Loucy (cell line): Measurements from ENCODE around the gene SBF2.
"Not testable (repeated sequence)": the region's sequence is repeated elsewhere in the genome, so short reads cannot be mapped to it uniquely, and the experiment has no call there.

Experiments used
- H2AFZ ChIP-seq: fragments of 200-600 bp; sonication (generic); 2 replicates; pipeline ENCODE4 v1.6.0; 2016; ENCODE audit warnings: antibody characterized with exemption, mild to moderate bottlenecking, low read length, moderate library complexity
- H3F3A ChIP-seq: fragments of 200-600 bp; 2 replicates; pipeline ENCODE4 v1.6.0; 2016; ENCODE audit warnings: antibody characterized with exemption, low read depth, mild to moderate bottlenecking
- H3K27me3 ChIP-seq: fragments of 200-600 bp; sonication (generic); 2 replicates; pipeline ENCODE4 v1.6.1; 2014; ENCODE audit warnings: low read length, mild to moderate bottlenecking; ENCODE audit not compliant: insufficient read depth, poor library complexity, severe bottlenecking
- H3K36me3 ChIP-seq: fragments of 200-600 bp; sonication (generic); 2 replicates; pipeline ENCODE4 v1.6.1; 2016; ENCODE audit warnings: low read length; ENCODE audit not compliant: insufficient read depth
- H3K4me1 ChIP-seq: fragments of 200-600 bp; sonication (generic); 2 replicates; pipeline ENCODE4 v1.5.1; 2014; ENCODE audit warnings: low read length, mild to moderate bottlenecking; ENCODE audit not compliant: insufficient read depth, poor library complexity, severe bottlenecking
- H3K4me2 ChIP-seq: fragments of 200-600 bp; sonication (generic); 2 replicates; pipeline ENCODE4 v1.6.0; 2014; ENCODE audit warnings: antibody characterized with exemption, low read length, low read depth, mild to moderate bottlenecking; ENCODE audit not compliant: poor library complexity, severe bottlenecking
- H3K4me3 ChIP-seq: fragments of 200-600 bp; sonication (generic); 2 replicates; pipeline ENCODE4 v1.5.1; 2014; ENCODE audit warnings: low read length, mild to moderate bottlenecking, mixed read lengths; ENCODE audit not compliant: poor library complexity, severe bottlenecking
- H3K79me2 ChIP-seq: fragments of 200-600 bp; sonication (generic); 2 replicates; pipeline ENCODE4 v1.6.1; 2014; ENCODE audit warnings: low read length; ENCODE audit not compliant: insufficient read depth
- H3K9ac ChIP-seq: fragments of 200-600 bp; sonication (generic); 2 replicates; pipeline ENCODE4 v1.6.0; 2014; ENCODE audit warnings: mild to moderate bottlenecking, low read depth, low read length, moderate library complexity; ENCODE audit not compliant: poor library complexity, severe bottlenecking
- H3K9me2 ChIP-seq: fragments of 200-600 bp; sonication (generic); replicated peaks from 2 replicates; pipeline ENCODE4 v1.6.1; 2016; ENCODE audit warnings: low read depth, low read length, mixed read lengths
- H3K9me3 ChIP-seq: fragments of 200-600 bp; sonication (generic); 2 replicates; pipeline ENCODE4 v1.6.1; 2014; ENCODE audit warnings: mild to moderate bottlenecking, antibody characterized with exemption, low read length, low read depth; ENCODE audit not compliant: insufficient read depth
- H4K20me1 ChIP-seq: fragments of 200-600 bp; sonication (generic); 2 replicates; pipeline ENCODE4 v1.6.0; 2014; ENCODE audit warnings: antibody characterized with exemption, low read length, mild to moderate bottlenecking; ENCODE audit not compliant: insufficient read depth, poor library complexity, severe bottlenecking
- EZH2phosphoT487 ChIP-seq: fragments of 200-600 bp; IDR thresholded peaks from 2 replicates; pipeline ENCODE4 v1.6.1; 2018; ENCODE audit warnings: antibody characterized with exemption, mild to moderate bottlenecking, moderate library complexity, borderline replicate concordance
- TF ChIP-seq, protein P1 (sequence below): fragments of 200-600 bp; sonication (generic); conservative IDR thresholded peaks from 2 replicates; pipeline ENCODE4 v1.5.1; 2014; ENCODE audit warnings: mild to moderate bottlenecking, antibody characterized with exemption, low read length

The SBF2 gene

DNA sequence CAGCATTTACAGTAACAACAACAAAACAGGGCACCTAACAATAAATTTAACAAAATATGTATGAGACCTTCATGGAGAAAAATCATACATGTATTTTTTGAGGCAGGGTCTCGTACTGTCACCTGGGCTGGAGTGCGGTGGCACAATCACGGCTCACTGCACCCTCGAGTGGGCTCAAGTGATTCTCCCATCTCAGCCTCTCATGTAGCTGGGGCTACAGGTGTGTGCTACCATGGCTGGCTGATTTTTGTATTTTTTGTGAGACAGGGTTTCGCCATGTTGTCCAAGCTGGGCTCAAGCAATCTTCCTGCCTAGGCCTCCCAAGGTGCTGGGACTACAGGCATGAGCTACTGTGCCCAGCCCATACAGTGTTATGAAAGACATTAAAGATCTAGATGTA lies 352.0 kb downstream of the SBF2 start:
- TF ChIP-seq EZH2phosphoT487: no peak
- TF ChIP-seq, protein P1, sequence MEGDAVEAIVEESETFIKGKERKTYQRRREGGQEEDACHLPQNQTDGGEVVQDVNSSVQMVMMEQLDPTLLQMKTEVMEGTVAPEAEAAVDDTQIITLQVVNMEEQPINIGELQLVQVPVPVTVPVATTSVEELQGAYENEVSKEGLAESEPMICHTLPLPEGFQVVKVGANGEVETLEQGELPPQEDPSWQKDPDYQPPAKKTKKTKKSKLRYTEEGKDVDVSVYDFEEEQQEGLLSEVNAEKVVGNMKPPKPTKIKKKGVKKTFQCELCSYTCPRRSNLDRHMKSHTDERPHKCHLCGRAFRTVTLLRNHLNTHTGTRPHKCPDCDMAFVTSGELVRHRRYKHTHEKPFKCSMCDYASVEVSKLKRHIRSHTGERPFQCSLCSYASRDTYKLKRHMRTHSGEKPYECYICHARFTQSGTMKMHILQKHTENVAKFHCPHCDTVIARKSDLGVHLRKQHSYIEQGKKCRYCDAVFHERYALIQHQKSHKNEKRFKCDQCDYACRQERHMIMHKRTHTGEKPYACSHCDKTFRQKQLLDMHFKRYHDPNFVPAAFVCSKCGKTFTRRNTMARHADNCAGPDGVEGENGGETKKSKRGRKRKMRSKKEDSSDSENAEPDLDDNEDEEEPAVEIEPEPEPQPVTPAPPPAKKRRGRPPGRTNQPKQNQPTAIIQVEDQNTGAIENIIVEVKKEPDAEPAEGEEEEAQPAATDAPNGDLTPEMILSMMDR: no peak
- no peak overlapping the region for H3K9ac ChIP-seq
- no peaks in the 10 kb centered on the region for H3K27me3 ChIP-seq
- H3K79me2 ChIP-seq: no peaks in the 10 kb centered on the region
- H3K9me2 ChIP-seq: no peaks in the 10 kb centered on the region
- H3K36me3 ChIP-seq: no peaks in the 10 kb centered on the region
- no peaks in the 10 kb centered on the region for H3F3A ChIP-seq
- H2AFZ ChIP-seq: no peak overlapping the region
- H4K20me1 ChIP-seq: no peaks in the 10 kb centered on the region
- peaks cover 6% of the 10 kb centered on the region; the same call in 1 of the 2 replicates for H3K9me3 ChIP-seq
- no peaks in the 10 kb centered on the region for H3K4me1 ChIP-seq
- no peak overlapping the region for H3K4me2 ChIP-seq
- H3K4me3 ChIP-seq: no peak overlapping the region

GRCh38 chr11:9939150-9939549 lies 354.9 kb downstream of the SBF2 start:
- H3K27me3 ChIP-seq, H3K9me2 ChIP-seq, H3K79me2 ChIP-seq, H3K9me3 ChIP-seq, H3K4me2 ChIP-seq, H3K4me1 ChIP-seq, H2AFZ ChIP-seq, H3K4me3 ChIP-seq, H3K9ac ChIP-seq, H4K20me1 ChIP-seq, H3K36me3 ChIP-seq, H3F3A ChIP-seq: not testable (repeated sequence)

DNA sequence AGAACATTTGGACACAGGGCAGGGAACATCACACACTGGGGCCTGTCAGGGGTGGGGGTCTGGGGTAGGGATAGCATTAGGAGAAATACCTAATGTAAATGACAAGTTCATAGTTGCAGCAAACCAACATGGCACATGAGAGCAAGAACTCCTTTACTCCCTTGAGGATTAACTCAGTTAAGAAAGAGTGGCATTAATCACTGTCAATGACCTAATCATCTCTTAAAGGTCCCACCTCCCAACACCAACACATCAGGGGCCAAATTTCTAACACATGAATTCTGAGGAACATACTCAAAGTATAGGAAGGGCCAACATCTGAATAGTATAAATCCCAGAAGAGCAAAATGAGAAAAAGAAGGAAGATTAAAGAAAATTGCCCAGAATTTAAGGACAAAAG lies 357.3 kb downstream of the SBF2 start:
- Histone ChIP-seq H4K20me1 (no peaks in the 10 kb centered on the region), H3F3A (no peaks in the 10 kb centered on the region), H3K36me3 (no peaks in the 10 kb centered on the region), H3K4me3 (no peak overlapping the region), H3K9me3 (no peaks in the 10 kb centered on the region), H2AFZ (no peak overlapping the region), H3K79me2 (no peaks in the 10 kb centered on the region), H3K9ac (no peak overlapping the region), H3K9me2 (no peaks in the 10 kb centered on the region), H3K4me2 (no peak overlapping the region), H3K4me1 (no peaks in the 10 kb centered on the region), H3K27me3 (no peaks in the 10 kb centered on the region)
- TF ChIP-seq, protein P1: no peak
- TF ChIP-seq EZH2phosphoT487: no peak

DNA sequence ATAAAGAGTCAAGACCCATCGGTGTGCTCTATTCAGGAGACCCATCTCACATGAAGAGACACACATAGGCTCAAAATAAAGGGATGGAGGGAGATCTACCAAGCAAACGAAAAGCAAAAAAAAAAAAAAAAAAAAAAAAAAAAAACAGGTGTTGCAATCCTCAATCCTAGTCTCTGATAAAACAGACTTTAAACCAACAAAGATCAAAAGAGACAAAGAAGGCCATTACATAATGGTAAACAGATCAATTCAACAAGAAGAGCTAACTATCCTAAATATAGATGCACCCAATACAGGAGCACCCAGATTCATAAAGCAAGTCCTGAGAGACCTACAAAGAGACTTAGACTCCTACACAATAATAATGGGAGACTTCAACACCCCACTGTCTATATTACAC lies 361.2 kb downstream of the SBF2 start:
- not testable (repeated sequence) for H3K36me3 ChIP-seq, H3F3A ChIP-seq, H3K4me3 ChIP-seq, H3K27me3 ChIP-seq, H3K79me2 ChIP-seq, H3K9me3 ChIP-seq, H3K9me2 ChIP-seq, H3K4me2 ChIP-seq, H2AFZ ChIP-seq, H3K9ac ChIP-seq, H4K20me1 ChIP-seq, H3K4me1 ChIP-seq

- not testable (repeated sequence) for H3K9me2 ChIP-seq, H3K4me2 ChIP-seq, H3K4me1 ChIP-seq, H3K4me3 ChIP-seq, H4K20me1 ChIP-seq, H3K9me3 ChIP-seq, H3K9ac ChIP-seq, H3F3A ChIP-seq, H2AFZ ChIP-seq, H3K27me3 ChIP-seq, H3K79me2 ChIP-seq, H3K36me3 ChIP-seq
Measured at GRCh38 chr11:9930562-9931331, 363.3 kb downstream of the SBF2 start.
